Pulmonary artery endothelial cell (primary cell): ENCODE data around the gene POLR1E. TPM values are rescaled to one million over a fixed set of nuclear protein-coding genes. Genes with fewer than 3 reads are reported as not detected.
A peak's percentile ranks its signal among the peaks of the same experiment; 100 is the strongest.

Experiments used
- DNase-seq: peaks from one replicate; pipeline ENCODE4 v3.0.0-alpha.2; 2011; ENCODE audit warnings: low read depth, low spot score
- total RNA-seq: library from RNA; depleted of rRNA; stranded (reverse); fragments of >200 nt; gene quantifications from 2 replicates; pipeline ENCODE4 v1.2.3, GENCODE V29; 2014

The POLR1E gene, protein sequence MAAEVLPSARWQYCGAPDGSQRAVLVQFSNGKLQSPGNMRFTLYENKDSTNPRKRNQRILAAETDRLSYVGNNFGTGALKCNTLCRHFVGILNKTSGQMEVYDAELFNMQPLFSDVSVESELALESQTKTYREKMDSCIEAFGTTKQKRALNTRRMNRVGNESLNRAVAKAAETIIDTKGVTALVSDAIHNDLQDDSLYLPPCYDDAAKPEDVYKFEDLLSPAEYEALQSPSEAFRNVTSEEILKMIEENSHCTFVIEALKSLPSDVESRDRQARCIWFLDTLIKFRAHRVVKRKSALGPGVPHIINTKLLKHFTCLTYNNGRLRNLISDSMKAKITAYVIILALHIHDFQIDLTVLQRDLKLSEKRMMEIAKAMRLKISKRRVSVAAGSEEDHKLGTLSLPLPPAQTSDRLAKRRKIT
- total RNA-seq, result 32.0 and 37.7 TPM in 2 replicates

DNA sequence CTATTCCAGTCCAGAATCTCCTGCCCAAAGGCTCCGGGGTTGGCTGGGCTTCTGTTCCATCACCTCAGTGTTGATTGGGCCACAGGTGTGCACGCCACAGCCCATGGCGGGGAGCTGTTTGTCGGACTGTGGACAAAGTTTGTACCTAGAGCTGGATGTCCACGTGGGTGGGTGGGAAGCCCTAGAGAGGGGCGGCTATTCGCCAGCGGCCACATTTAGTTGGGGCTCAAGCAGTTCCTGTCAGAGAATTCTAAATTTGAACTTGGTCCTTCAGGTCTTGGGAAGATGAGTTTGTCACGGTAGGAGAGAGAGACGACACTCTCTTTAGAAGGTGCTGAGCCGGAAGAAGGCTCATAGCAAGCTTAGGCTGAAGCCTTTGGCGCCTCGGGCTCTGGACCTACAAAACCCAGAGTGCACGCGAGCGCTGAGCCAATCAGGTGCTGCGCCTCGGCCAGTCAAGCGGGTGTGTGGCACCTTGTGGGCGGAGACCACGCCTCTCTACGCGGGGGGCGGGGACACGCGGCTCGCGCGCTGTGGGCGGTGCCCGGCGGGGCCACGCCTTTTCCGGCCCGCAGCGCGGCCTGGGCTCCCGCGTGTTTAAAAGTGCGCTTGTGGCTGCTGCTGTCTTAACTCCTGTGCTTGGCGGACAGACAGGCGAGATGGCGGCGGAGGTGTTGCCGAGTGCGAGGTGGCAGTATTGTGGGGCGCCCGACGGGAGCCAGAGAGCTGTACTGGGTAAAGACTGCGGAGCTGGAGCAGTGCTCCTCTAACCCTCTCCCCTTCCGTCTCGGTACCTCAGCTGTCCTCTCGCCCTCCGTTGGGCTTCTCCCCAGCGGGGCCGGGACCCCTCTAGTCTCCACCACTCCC is at the start of gene POLR1E:
TSS of gene POLR1E (plus strand) at position 560 of the 867 bp plus-strand sequence. CDS start at position 660, 100 bp downstream.
- peak; percentile 49 for DNase-seq

DNA sequence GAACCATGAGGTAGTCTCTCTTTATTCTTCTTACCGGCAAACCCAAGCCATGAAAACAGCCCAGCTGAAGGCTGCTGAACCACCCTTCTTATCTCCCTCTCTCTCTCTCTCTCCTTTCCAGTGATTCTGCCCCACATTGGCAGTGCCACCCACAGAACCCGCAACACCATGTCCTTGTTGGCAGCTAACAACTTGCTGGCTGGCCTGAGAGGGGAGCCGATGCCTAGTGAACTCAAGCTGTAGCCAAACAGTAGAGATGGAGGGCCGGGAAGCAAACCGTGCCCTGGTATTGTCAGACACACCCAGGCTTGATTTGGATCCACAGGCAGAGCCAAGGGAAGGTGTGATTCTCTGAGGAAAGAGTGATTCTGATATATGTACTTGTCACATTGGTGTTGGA is 49.2 kb upstream of the POLR1E start:
- no peak for DNase-seq

DNA sequence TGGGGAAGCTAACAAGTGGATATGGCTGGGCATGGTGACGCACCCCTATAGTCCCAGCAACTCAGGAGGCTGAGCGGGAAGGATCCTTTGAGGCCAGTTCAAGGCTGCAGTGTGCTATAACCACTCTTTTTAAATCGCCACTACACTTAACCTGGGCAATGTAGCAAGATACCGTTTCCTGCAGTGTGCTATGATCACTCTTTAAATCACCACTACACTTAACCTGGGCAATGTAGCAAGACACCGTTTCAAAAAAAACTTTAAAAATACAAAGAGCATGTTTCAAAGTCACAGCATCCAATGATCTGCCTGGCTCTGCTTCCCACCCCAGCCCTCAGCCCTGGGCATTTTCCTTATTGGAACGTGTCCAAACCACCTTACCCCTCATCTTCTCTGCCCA is 48.7 kb upstream of the POLR1E start:
- no peak for DNase-seq

DNA sequence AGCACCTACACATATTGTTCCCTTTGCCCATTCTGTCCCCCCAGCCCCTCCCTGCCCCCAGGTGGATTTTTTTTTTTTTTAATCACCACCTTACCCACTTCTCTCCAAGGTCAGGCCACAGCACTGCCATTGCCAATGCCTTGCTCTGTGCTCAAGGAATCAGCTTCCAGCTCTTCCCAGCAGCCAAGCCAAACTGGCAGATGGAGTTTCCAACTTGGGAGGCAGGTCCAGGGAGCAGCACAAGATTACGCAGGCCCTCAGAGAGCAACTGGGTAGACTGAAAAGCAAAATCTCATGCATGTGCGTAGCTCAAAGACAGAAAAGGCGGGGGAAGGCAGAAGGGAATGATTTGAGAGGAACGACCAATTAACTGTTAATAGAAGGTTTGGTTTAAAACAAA is 48.1 kb upstream of the POLR1E start:
- no peak for DNase-seq

DNA sequence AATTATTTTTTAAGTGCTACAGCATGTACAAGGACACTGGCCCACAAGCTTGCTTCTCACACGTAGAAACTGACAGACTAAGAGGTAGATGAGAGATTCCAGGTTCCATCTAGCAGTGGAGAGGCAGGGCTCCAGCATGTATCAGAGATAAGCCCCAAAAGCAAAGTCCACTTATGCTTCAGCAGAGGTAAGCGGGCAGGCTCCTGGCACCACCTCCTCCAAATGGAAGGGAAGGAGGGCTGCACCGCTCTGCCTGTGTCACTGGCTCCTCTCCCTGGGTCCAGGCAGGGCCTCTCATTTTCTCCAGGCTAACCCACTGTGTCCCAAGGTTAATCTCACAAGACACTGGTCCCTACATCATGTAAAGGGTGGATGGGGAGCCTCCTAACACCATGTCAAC is 47.4 kb upstream of the POLR1E start:
- no peak for DNase-seq

DNA sequence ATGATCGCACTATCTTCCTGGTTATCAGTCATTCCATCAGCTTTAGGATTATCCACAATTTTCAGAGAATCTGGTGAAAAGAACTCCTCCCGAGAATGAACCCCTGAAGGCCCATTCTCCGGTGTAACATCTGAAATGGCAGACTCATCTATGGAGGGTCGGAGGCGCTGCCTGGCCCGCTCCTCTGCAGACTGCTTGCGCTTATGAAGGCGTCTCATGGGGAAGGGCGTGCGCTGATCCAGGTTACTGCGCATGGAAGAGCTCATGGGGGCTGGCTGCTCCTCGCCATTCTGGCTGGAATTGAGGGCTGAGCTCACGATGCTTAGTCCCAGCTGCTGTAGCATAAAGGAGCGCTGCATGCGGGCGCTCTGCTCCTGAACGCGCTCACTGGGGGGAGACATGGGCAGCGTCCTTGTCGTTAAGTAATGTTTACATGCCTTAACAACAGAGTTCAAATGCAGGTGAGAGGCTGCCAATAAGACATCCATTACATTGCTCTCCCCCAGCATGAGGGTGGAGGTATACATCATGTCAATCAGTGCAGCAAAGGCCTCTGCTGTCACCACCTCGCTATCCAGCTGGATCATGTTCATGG is 43.9 kb upstream of the POLR1E start:
- no peak for DNase-seq

DNA sequence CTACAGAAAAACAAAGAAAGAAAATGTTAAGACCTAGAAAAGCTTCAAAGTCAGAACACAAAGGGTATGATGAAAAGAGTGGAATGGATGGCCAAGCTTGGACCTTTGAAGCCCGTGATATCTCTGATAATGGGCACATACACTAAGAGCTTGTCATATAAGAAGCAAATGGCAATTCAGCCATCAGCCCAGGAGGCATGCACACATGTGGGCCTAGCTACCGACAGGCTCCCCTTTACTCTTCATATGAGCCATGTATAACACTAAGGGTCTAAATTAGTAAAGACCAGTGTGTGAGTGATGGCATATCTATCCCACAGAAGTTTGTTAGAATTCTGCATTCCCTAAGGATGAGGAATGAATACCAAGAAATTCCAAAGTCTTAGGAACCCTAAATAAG is 43.2 kb upstream of the POLR1E start:
- DNase-seq, result no peak

DNA sequence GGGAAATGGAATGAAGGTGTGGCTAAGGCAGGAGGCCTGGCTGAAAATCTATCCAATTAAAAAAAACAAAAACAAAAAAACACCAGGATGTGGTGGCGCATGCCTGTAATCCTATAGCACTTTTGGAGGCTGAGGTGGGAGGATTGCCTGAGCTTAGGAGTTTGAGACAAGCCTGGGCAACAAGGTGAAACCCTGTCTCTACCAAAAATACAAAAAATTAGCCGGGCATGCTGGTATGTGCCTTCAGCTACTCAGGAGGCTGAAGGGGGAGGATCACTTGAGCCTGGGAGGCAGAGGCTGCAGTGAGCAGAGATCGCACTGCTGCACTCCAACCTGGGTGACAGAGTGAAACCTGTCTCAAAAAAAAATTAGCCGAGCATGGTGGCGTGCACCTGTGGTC is 42.2 kb upstream of the POLR1E start:
- no peak for DNase-seq

DNA sequence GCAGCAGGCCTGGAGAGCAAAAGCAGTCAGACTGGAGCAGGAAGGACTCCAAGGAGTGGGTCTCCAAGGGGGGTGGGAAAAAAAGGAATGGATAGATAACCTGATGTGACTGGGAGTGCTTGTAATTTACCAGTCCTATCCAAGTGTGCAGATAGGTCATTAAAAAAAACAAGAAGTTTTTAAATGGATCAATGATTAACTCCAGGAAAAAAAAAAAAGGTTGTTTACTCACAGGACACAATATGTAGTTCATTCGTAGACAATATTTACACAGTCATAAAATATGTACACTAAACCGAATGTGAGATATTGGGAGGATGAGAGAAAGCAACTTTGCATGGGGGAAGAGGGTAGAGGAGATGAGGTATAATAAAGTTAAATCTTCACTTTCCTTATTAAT is 40.9 kb upstream of the POLR1E start:
- no peak for DNase-seq

DNA sequence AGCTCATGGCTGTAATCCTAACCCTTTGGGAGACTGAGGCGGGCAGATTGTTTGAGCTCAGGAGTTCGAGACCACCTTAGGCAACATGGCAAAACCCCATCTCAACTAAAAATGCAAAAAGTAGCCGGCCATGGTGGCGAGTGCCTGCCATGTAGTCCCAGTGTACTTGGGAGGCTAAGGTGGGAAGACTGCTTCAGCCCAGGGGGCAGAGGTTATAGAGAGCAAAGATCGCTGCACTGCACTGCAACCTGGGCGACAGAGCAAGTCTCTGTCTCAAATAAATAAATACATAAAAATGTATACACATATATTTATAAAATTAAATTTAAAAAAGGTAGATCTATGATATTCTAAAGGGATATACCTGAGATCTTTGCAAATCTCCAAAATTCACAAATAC is 39.9 kb upstream of the POLR1E start:
- DNase-seq, result no peak

DNA sequence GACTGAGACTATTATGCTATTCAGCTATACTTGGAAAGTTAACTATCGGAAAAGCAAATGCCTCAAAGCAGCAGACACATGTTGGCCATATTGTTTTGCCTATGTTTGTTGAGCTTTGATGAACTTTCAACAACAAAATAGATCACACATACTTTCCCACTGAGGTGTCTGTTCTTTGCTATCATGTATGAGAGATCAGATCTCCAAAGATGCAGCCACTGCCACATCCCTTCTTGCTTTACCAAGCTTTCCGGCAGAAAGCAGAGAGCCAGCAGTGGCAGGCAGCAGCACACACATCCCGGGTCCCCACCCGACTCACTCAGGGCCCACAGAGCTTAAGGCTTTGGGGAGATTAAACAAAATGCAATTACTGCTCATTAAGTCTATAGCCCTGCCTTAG is 39.3 kb upstream of the POLR1E start:
- no peak for DNase-seq

DNA sequence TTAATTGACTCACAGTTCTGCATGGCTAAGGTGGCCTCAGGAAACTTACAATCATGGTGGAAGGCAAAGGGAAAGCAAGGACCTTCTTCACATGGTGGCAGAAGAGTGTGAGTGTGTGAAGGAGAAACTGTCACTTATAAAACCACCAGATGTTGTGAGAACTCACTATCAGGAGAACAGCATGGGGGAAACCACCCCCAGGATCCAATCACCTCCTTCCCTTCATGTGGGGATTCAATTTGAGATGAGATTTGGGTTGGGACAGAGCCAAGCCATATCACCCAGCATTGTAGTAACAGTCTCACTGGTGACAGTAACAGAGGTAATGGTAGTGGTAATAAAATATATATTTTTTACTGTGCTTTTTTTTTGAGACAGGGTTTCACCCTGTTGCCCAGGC is 38.6 kb upstream of the POLR1E start:
- DNase-seq, result no peak

DNA sequence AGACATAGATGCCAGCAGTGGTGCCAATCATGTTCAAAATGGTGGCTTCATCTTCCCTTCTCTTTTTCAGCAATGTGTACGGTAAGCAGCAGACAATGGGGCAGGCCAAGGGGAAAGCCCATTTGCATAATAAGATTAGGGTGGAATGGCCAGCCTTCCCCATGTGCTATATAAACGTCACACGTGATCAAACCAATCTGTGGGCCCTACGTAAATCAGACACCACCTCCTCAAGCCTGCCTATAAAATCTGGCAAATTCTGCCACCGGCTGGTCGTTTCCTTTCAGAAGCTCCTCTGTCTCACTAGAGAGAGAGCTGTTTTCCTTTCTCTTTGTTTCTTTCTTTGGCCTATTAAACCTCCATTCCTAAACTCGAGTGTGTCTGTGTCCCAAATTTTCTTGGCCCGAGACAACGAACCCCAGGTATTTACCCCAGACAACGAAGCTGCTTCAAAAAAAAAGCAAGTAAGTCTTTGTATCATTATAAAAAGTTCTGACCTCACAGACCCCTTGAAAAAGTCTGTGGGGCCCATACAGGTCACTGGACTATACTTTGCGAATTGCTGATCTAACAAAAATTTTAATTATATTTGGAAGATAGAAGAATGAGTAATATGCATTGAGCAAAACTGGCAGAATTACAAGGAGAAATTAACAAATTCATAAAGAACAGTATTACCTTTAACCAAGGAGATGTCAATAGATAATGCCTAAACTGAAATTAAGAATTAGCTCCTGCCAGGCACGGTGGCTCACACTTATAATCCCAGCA is 35.7 kb upstream of the POLR1E start:
- DNase-seq, result no peak

DNA sequence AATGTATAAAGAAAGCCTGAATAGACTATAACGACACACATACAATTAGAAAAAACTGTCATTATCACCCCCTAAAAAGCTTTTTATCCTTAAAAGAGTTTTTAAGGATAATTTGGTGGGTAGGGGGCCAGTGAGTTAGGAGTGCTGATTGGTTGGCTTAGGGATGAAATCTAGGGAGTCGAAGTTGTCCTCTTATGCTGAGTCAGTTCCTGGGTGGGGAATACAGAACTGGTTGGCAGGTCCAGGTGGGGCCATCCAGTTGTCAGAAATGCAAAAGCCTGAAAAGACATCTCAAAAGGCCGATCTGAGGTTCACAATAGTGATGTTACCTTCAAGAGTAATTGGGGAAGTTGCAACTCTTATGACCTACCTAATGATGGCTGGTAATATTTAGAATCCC is 34.1 kb upstream of the POLR1E start:
- DNase-seq, result no peak

DNA sequence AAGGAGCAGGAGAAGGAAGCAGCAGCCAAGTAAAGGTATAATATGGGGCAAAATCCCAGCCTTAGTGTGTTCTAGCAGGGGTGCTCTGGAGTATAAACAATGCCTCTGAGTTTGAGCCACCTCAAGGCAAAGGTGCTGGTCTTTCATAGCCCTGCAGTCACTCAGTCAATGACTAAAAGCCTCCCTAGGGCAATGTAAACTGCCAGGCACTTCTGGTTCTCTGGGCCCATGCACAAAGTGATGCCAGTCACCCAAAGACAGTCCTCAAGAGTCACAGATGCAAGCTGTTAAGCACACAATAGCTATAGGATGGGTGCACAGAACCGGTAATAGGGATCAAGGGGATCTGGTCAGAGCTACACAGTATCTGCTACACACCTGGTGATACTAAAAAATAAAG is 33.1 kb upstream of the POLR1E start:
- DNase-seq, result no peak

DNA sequence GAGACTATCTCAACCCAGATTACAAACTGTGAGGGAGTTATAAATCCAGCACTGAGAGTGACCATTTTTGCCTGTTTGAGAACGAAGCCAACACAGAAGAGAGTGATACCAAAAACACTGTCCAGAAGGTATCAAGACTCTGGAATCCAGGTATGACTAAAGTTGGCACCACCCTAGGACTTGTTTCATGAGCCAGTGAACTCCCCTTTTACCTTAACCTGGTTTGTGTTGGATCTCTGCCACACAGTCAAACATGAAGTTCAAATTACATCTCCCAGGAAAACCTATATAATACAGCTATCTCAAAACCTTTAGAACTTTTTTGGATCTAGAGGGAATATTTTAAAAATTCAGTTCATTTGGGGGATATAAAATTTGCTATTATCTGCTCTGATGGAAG is 31.9 kb upstream of the POLR1E start:
- DNase-seq, result no peak

DNA sequence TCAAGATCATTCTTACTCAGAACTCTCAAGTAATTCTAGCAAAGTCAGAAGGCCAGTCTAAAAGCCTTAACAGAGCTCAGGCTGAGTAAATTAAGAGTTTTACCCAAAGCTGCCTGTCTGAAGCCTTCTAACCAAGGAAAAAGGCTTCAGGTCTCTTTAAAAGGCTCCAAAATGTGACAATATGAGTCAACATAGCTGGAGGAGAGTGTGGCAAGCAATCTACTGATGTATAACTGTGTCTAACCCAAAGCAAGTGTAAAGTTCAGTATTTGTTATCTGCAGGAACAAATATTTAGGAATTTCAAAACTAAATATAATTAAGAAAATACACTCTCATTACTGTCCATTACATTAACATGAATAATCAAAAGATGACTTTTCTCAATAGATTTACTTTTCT is 31.5 kb upstream of the POLR1E start:
- DNase-seq, result no peak

DNA sequence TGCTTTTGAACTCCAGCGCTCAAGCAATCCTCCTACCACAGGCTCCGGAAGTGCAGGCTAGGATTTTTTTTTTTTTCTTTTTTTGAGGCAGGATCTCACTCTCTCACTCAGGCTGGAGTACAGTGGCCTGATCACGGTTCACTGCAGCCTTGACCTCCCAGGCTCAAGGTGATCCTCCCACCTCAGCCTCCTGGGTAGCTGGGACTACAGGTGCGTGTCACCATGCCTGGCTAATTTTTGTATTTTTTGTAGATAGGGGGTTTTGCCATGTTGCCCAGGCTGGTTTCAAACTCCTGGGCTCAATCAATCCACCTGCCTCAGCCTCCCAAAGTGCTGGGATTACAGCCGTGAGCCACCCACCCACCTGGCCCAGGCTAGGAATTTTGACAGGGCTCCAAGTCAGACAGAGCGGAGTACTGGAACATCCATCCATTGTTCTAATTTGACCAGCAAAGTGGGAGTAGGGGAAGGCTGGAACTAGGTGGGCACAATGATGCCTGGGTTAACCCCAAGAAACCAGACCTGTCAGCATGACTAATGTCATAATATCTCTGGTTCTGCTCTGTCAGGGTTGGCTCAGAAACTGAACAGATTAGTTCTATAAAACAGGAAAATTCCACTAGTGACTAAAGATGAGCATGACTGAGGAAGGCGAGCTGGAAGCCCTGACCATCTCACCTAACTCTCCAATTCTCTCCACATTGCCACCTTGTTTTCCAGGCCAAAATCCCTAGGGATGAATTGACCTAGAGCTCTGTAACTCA is 29.7 kb upstream of the POLR1E start:
- no peak for DNase-seq

DNA sequence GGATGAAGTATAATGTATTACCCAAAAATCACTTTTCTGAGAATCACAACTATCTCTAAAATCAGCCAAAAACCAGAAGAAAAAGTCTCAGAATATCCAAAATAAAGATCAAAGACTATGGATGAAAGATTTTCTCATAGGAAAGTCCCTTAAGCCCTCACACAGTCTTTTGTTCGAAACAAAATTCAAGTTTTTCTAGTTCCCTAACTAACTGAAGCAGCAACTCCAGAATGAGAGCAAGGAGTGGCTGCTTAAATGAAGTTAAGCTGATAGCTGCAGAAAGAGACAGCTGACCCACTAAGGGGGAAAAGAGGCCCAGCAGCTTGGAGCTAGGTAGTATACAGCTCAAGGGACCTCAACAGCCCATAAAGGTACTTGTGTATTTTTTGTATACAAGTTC is 28.9 kb upstream of the POLR1E start:
- DNase-seq, result no peak

DNA sequence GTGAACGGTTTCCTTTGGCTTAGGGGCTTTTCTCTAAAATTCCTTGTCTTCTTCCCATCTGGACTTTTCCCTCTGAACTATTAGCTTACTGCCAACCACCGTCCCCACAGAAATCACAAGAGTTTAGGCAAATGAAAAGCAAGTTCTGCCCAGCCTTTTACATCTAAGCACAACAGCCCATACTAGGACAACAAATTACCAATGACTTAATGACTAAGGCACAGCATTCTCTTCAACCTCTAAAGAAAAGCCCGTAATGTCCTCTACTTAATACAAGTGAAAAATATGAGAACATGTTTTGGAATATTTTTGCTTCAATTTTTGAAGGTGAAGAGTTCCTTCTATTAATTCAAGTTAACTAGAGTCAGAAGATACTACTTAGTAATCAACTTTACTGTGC is 21.7 kb upstream of the POLR1E start:
- DNase-seq, result no peak
